ENCODE results near the gene CNP.
A peak's percentile ranks its signal among the peaks of the same experiment; 100 is the strongest.
"Not testable (repeated sequence)": the region's sequence is repeated elsewhere in the genome, so short reads cannot be mapped to it uniquely, and the experiment has no call there.

Gene CNP

DNA sequence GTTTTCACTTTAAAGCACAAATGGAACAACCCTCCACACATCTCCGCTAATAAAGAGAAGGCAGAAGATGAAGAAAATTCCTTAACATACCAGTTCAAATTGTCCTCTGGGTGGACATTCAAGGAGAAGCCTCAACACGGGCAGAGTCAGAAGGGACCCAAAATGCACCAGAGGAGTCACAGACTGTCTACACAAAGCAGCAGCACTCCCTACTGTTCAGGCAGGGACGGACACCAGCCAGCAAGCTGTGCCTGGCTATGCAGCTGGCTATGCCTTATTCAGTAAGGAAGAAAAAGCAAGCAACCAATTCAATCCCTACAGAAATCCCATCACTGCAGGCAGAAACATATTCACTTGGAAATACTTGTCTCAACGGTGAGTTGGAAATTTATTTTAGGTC, 42.6 kb downstream of the CNP start:
- TF ChIP-seq, protein P1, sequence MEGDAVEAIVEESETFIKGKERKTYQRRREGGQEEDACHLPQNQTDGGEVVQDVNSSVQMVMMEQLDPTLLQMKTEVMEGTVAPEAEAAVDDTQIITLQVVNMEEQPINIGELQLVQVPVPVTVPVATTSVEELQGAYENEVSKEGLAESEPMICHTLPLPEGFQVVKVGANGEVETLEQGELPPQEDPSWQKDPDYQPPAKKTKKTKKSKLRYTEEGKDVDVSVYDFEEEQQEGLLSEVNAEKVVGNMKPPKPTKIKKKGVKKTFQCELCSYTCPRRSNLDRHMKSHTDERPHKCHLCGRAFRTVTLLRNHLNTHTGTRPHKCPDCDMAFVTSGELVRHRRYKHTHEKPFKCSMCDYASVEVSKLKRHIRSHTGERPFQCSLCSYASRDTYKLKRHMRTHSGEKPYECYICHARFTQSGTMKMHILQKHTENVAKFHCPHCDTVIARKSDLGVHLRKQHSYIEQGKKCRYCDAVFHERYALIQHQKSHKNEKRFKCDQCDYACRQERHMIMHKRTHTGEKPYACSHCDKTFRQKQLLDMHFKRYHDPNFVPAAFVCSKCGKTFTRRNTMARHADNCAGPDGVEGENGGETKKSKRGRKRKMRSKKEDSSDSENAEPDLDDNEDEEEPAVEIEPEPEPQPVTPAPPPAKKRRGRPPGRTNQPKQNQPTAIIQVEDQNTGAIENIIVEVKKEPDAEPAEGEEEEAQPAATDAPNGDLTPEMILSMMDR (IDR thresholded peaks at IDR 0.05; ENCODE audit: low read depth, low read length, missing control alignments): peak; percentile 8
- H3K4me3 ChIP-seq (ENCODE audit: low read depth, low read length): no peak overlapping the region
- DNase-seq (ENCODE audit: low read depth): no peak

DNA sequence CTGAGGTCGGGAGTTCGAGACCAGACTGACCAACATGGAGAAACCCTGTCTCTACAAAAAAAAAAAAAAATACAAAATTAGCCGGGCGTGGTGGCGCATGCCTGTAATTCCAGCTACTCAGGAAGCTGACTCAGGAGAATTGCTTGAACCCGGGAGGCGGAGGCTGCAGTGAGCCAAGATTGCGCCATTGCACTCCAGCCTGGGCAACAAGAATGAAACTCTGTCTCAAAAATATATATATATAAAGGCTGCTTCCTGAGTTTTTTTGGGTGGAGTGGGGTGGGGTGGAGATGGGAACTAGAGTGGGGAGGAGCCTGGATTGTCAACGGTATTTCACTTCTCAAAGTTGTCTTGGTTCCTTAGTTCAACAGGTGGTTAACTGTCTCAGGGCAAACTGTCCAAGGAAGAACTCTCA, 43.7 kb downstream of the CNP start:
- H3K4me3 ChIP-seq (ENCODE audit: low read depth, low read length); DNase-seq (ENCODE audit: low read depth): not testable (repeated sequence)

DNA sequence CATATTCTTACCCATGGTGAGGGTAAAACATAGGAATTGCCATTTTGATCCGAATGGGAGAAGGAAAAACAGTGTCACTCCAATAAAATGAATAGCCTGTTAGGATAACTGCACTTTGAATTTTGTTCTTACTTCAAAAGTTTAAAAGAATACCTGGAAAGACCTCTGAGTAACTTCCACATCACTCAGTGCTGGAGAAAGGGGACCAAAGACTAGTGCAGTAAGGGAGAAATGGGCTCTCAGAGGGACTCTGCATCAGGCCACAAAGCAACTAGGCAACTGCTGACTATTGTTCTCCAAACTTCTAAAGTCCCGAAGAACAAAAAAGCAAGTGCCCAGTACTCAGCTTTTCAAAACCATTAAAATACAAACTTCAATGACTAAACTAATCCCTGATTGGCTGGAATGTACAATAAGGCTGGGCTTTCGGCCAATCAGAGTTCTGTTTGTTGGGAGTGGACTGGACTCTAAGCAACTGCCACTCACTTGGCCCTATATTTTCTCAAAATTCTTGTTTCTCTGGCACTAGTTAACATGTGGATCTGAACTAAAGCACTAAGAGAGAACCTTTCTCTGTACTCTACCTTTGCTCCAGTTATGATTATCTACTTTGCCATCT, 44.4 kb downstream of the CNP start:
- H3K4me3 ChIP-seq (ENCODE audit: low read depth, low read length): no peak overlapping the region
- DNase-seq (ENCODE audit: low read depth): no peak
- TF ChIP-seq, protein P1 (IDR thresholded peaks at IDR 0.05; ENCODE audit: low read depth, low read length, missing control alignments): no peak

DNA sequence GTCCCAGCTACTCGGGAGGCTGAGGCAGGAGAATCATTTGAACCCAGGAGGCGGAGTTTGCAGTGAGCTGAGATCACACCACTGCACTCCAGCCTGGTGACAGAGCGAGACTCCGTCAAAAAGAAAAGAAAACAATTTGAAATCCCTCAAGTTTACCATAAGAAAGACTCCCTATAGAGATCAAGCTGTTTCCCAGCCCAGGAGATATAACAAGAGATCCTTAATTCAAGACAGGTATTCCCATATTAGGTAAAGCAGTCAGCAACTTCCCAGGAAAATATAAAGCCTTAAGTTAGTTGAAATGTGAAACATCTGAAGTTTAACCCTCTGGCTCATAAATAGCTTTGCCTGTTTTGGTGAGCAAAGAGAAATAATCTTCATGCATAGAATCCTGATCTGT, 45.8 kb downstream of the CNP start:
- not testable (repeated sequence) for DNase-seq (ENCODE audit: low read depth); H3K4me3 ChIP-seq (ENCODE audit: low read depth, low read length)

DNA sequence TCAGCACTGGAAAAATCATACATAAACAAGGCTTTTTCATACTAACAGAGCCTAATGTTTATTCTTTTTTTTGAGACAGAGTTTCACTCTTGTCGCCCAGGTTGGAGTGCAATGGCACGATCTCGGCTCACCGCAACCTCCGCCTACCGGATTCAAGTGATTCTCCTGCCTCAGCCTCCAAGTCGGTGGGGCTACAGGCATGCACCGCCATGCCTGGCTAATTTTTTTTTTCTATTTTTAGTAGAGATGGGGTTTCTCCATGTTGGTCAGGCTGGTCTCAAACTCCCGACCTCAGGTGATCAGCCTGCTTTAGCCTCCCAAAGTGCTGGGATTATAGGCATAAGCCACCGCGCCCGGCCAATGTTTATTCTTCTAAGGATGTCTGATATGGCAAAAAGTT, 47.1 kb downstream of the CNP start:
- not testable (repeated sequence) for H3K4me3 ChIP-seq (ENCODE audit: low read depth, low read length); DNase-seq (ENCODE audit: low read depth)

DNA sequence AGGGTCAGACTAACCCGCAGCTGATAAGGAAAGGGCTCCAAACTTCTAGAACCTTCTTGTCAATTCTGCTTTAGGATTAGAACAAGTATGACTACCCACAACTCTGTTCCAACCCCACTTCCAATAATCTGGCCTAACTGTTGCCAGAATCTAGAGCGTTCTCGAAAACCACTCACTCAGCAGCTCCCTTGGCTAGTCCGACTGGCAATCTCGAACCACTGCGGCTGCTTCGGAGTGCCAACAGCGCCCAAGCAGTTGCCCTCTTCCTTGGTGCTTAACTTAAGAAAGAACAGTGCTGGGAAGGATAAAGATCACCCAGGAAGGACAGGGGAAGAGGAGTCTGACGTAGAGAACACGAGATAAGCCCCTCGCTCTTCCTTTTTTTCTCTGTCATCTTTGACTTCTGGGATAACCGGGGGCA, 49.8 kb downstream of the CNP start:
- DNase-seq (ENCODE audit: low read depth): no peak
- peak overlapping the region; percentile 97 for H3K4me3 ChIP-seq (ENCODE audit: low read depth, low read length)
- TF ChIP-seq, protein P1 (IDR thresholded peaks at IDR 0.05; ENCODE audit: low read depth, low read length, missing control alignments): no peak

DNA sequence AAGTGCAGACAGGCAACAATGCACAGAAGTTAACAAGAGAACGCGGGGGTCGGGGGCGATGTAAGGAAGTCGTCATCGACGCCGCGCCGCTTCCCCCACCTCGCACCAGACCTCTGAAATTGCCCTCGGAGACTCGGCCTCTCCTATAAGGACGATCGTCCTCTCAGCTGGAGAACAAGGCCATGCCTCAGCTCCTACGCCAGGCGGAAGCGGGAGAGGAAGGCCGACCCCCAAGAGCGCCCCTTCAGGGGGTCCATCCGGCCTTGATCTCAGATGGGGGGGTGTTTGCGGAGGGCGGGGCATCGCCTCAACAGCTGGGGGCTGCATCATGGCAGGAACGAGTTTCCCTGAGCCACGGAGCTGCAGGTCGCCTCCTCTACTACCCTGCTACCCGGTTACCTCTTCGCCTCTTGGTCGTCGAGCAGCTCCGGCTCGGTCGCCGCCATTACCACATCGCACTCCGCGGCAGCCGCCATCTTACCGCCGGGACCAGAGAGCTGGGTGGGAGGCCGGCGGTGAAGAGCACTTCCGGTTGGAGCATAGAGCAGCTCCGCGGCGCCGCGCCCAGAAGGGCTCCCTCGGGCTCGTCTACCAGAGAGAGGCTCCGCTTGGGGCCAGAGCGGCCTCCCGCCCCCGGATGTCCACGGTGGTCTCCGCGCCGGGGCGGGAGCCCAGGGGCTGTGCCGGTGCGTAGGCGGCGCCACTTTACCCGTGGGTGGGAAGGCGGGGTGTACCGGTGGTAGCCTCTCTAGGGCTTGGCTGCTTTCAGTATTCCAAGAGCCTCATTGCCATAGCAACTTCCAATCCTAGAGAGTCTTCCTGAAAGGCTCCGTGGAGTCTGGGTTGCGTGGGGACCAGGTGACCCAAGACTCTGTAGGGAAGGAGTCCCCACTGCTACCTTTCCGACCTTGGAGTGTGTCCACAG, 50.6 kb downstream of the CNP start, which contains the start of gene DNAJC7:
Gene DNAJC7, minus strand, starts transcription at position 499 of the 925 bp plus-strand sequence. Its CDS starts 23 bp downstream, at position 476.
- TF ChIP-seq, protein P1 (IDR thresholded peaks at IDR 0.05; ENCODE audit: low read depth, low read length, missing control alignments): no peak
- DNase-seq (ENCODE audit: low read depth): peak; percentile 81
- H3K4me3 ChIP-seq (ENCODE audit: low read depth, low read length): peak within 1 kb of the TSS; percentile 97

DNA sequence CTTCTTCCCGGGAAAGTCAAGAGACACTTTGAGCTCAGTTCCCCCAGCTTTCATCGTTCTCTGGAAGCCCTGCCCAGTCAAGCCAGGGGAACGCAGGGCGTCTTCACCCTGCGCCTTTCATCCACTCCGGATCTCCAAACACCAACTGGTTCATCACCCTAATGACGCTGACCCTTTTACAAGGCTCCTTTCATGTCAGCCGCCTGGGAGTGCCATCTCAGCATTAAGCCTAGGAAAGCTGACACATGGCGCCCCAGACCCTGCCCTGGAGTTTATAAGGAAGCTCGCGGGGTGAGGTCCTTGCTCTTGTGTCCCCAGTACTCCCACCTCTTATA, 51.2 kb downstream of the CNP start:
- DNase-seq (ENCODE audit: low read depth): no peak
- TF ChIP-seq, protein P1 (IDR thresholded peaks at IDR 0.05; ENCODE audit: low read depth, low read length, missing control alignments): no peak
- H3K4me3 ChIP-seq (ENCODE audit: low read depth, low read length): peak overlapping the region; percentile 97
